Measurements from ENCODE around the gene GRAMD4. TPM values are rescaled to one million over a fixed set of nuclear protein-coding genes. Genes with fewer than 3 reads are reported as not detected.

GRAMD4 gene
- total RNA-seq, 1 experiment from 2014 or later = 10.5 TPM

DNA sequence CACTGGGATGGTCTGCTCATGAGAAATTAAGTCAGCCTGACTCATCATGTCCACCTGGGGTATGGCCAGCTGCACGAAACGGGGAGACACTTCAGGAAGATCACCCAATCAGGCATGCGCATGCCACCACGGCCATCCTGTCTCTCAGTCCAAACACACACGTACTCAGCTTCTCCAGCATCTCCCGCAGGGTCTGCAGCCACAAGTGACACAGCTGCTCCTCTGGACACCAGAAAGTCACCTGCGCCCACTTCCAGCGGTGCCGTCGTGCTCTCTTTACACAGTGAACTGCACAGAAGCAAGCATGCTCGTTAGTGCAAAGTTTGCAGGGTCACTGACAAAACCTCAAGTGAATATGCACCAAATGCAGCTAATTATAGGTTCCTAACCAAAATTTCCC, 99.7 kb downstream of the GRAMD4 start:
- no peak for DNase-seq (ENCODE audit: low read depth)

DNA sequence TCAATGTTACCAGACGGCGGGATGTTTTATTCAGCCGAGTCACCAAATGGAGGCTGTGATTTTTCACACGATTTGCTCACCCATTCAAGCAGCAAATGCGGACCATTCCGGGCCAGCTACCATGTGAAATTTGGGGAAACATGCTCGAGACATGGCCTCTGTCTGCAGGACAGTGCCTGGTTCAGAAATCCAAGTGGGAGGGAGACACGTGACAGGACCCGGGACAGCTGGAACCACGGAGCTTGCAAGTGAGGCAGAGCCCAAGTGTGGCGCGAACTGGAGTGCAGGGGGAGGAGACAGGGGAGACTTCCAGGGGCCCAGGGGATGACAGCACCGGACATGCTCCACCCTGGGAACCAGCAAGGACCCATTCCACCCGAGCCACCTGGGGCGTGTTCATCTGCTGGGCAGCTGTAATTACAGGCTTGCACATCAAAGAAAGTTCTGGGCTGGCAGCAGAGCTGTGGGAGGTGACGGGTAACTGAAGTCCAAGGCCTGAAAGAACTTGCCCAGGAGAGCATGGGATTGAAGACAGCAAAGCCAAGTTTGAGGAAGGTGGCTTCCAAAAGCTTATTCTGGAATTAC, 101.4 kb downstream of the GRAMD4 start:
- no peak for DNase-seq (ENCODE audit: low read depth)

DNA sequence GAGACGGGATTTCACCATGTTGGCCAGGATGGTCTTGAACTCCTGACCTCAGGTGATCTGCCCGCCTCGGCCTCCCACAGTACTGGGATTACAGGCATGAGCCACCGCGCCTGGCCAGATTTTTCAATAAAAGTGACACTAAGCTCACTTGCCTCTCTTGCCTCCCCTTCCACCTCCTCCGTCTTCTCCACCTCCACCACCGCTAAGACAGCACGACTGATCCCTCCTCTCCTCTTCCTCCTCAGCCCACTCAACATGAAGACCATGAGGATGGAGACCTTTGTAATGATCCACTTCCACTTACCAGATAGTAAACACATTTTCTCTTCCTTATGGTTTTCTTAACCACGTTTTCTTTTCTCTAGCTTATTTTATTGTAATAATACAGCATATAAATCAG, 103.7 kb downstream of the GRAMD4 start:
- no peak for DNase-seq (ENCODE audit: low read depth)

DNA sequence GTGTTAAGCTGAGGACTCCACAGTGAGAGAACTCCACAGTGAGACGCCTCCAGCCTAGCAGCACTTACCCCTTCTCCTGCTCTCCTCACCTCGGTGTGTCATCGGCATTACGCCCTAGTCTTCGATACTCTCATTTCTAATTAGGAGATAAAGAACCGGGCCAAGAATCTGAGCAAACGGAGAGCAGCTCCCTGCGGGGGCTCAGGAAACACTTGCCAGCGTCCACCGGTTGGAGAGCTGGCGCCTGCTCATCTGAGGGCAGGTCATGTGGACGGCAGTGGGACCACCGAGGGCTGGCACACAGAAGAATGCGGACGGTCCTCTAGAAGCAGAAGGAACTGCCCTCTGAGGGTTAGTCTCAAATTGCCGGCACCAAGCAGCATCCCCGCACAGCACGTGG, 104.9 kb downstream of the GRAMD4 start:
- DNase-seq (ENCODE audit: low read depth) = no peak

DNA sequence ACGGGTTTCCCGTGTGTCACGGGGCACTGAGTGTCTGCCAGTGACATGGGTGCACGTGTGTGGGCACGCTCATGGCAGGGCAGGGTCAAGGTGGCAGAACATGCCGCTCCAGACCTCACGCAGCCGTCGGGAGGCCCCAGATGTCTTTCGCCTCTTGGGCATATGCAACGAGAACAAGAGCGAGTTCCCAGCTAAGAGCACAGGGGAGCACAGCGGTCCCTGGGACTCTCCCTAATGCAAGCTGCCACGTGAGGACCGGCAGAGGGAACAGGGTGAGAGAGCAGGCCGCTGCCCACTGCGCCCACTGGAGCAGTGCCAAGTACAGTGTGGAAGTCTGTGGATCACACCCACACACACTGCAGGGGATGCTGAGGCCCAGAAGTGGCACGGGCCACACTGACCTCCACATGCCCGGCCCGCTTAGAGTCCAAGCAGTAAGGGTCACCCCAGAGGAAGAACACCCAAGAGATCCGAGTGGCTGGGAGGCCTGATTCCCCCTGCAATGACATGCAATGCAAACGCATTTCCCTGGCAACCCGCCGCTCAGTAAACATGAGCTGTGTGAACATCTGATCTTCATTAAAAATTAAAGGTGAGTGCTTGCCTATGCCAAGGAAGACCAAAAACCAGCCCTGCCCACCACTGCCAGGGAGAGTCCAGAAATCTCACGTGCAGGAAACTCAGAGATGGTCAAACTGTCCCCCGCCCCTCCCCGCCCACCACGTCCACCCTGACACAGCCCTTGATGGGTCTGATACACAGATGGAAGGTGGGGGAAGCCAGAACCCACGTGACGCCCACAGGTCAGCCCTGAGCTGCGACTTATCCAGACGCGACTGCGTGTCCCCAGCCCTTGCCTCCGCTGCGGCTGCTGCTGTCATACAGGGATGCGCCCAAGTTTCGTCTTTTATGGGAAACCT, 106.1 kb downstream of the GRAMD4 start:
- DNase-seq (ENCODE audit: low read depth) = no peak

DNA sequence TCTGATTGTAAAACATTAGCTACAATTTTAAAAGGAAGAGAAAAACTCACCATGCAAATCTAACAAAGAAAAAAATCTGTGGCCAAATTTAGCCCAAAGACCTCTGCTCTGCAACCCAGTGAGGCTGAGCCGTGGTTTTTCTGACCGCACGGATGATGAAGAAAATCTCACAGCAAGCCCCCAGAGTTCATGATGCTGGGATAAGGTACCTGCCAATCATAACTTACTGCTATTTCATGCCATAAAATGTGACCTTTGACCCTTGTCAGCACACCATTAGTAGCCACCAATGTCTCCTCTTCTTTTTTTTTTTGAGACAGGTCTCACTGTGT, 106.8 kb downstream of the GRAMD4 start:
- no peak for DNase-seq (ENCODE audit: low read depth)

DNA sequence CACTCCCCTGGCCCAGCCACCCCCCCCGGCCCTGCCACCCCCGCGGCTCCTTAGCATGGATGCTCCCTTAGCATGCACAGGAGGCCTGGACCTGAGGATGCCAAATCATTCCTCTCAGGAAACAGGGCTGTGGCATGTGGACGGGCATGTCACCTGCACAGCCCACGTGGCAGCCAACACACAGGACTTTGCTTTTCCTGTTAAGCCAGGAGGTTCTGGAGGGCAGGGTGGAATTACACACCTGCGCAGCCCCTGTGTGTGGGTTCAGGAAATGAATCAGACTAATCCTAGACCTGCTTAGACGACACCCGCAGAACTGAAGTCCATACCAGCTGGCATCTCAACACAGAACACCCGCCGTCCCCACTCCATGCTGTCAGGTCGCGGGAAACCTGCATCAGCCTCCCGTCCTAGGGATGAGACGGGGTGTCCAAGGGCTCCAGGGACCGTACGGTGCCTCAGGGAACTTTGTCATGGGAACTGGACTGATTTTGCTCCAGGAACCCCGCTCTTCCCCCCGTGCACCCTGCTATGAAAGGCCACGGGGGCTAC, 107.7 kb downstream of the GRAMD4 start:
- DNase-seq (ENCODE audit: low read depth) = no peak

DNA sequence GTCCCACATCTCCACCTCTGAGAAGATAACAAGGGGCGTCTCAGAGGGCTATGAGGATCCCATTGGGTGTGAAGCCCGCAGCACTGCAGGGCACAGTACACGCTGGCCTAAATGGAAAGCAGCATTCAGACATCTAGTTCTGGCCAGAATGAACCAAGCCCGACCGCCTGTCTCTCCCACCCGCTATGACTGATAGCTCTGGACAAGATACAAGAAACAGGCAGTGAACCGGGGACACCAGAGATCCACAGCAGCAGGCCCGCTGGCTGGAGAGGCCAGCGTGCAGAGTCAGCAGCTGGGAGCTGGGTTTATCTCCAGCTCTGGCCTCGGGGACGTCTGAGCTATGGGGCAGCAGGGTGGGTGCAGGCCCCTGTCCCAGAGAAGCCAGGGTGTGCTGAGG, 108.3 kb downstream of the GRAMD4 start:
- no peak for DNase-seq (ENCODE audit: low read depth)

Other genes with a start within 250 kb of the GRAMD4 start
- gene CELSR1, start 82.8 kb upstream of the GRAMD4 start, total RNA-seq (2014; rRNA removed; shearing (Covaris generic)) = 2.1 and 3.0 TPM in 2 replicates
- gene CERK, start 117.9 kb downstream of the GRAMD4 start, total RNA-seq (2014; rRNA removed; shearing (Covaris generic)) = 24.0 and 31.1 TPM in 2 replicates
- 7.1 and 7.2 TPM in 2 replicates for gene TBC1D22A, start 142.3 kb downstream of the GRAMD4 start, total RNA-seq (2014; rRNA removed; shearing (Covaris generic))